ENCODE results near the gene TM7SF2. TPM values are rescaled to one million over a fixed set of nuclear protein-coding genes. Genes with fewer than 3 reads are reported as not detected.

TM7SF2 gene
- polyA plus RNA-seq, 1 donor (not counting 4 experiments of a cell fraction or from before 2014, with no cell fraction given), result 9.7 TPM

- peak overlapping the region; percentile 69 for H3K4me2 ChIP-seq (ENCODE audit: control insufficient read depth, extremely low read depth, insufficient read depth, low read depth, low read length)
- H3K27me3 ChIP-seq (ENCODE audit: control insufficient read depth, extremely low read depth, insufficient read depth, low read length), result no peaks in the 10 kb centered on the region
- dilution Hi-C loops (cut with MboI; ENCODE audit: extremely low pct_ligation_motif_present, low sequenced_read_pairs), result no loop called here
- no peak for DNase-seq (ENCODE audit: low read depth, low spot score)
- no peaks in the 10 kb centered on the region for H4K20me1 ChIP-seq (ENCODE audit: control insufficient read depth, extremely low read depth, insufficient read depth, low read length)
- H3K27ac ChIP-seq (ENCODE audit: control insufficient read depth, insufficient read depth, low read length), result no peak overlapping the region
- no peak overlapping the region for H3K4me3 ChIP-seq (ENCODE audit: control insufficient read depth in 2 of 3, extremely low read depth in 1 of 3, insufficient read depth in 2 of 3, low read depth in 1 of 3, low read length in 3 of 3)
- H3K36me3 ChIP-seq (ENCODE audit: control insufficient read depth in 2 of 2, extremely low read depth in 1 of 2, insufficient read depth in 2 of 2, low read length in 2 of 2), result peaks cover 19 to 32% of the 10 kb centered on the region in 2 experiments
- TF ChIP-seq EZH2 (IDR thresholded peaks at IDR 0.05; ENCODE audit: low read length) (no peak), CTCF (optimal IDR thresholded peaks at IDR 0.05 in 1 of 3, IDR thresholded peaks at IDR 0.05 in 1 of 3, conservative IDR thresholded peaks at IDR 0.05 in 1 of 3; ENCODE audit: extremely low read depth in 1 of 3, insufficient read depth in 2 of 3, low read length in 3 of 3) (no peak)
- no peak overlapping the region for H2AFZ ChIP-seq (ENCODE audit: control insufficient read depth, low read length)
- H3K9ac ChIP-seq (ENCODE audit: control insufficient read depth, extremely low read depth, insufficient read depth, low read length), result no peak overlapping the region
- no peak for FAIRE-seq
- H3K79me2 ChIP-seq (ENCODE audit: control insufficient read depth, insufficient read depth, low read length), result peaks cover 41% of the 10 kb centered on the region
- peaks cover 26% of the 10 kb centered on the region for H3K4me1 ChIP-seq (ENCODE audit: control insufficient read depth, extremely low read depth, insufficient read depth, low read length)
- no peaks in the 10 kb centered on the region for H3K9me3 ChIP-seq (ENCODE audit: control insufficient read depth, low read depth, low read length)
- H3K9me1 ChIP-seq (ENCODE audit: control insufficient read depth, extremely low read depth, insufficient read depth, low read length), result no peaks in the 10 kb centered on the region
Observed at GRCh38 chr11:65085446-65085845, 26.2 kb upstream of the TM7SF2 start.

- H3K4me3 ChIP-seq (ENCODE audit: control insufficient read depth in 2 of 3, extremely low read depth in 1 of 3, insufficient read depth in 2 of 3, low read depth in 1 of 3, low read length in 3 of 3), result no peak overlapping the region
- no peaks in the 10 kb centered on the region for H4K20me1 ChIP-seq (ENCODE audit: control insufficient read depth, extremely low read depth, insufficient read depth, low read length)
- no peak for FAIRE-seq
- H3K4me1 ChIP-seq (ENCODE audit: control insufficient read depth, extremely low read depth, insufficient read depth, low read length), result peaks cover 19% of the 10 kb centered on the region
- H3K36me3 ChIP-seq (ENCODE audit: control insufficient read depth in 2 of 2, extremely low read depth in 1 of 2, insufficient read depth in 2 of 2, low read length in 2 of 2), result peaks cover 19 to 28% of the 10 kb centered on the region in 2 experiments
- TF ChIP-seq CTCF (optimal IDR thresholded peaks at IDR 0.05 in 1 of 3, IDR thresholded peaks at IDR 0.05 in 1 of 3, conservative IDR thresholded peaks at IDR 0.05 in 1 of 3; ENCODE audit: extremely low read depth in 1 of 3, insufficient read depth in 2 of 3, low read length in 3 of 3), result no peak
- no peak for TF ChIP-seq EZH2 (IDR thresholded peaks at IDR 0.05; ENCODE audit: low read length)
- no peak overlapping the region for H3K27ac ChIP-seq (ENCODE audit: control insufficient read depth, insufficient read depth, low read length)
- no peaks in the 10 kb centered on the region for H3K9me1 ChIP-seq (ENCODE audit: control insufficient read depth, extremely low read depth, insufficient read depth, low read length)
- no peak overlapping the region for H2AFZ ChIP-seq (ENCODE audit: control insufficient read depth, low read length)
- dilution Hi-C loops (cut with MboI; ENCODE audit: extremely low pct_ligation_motif_present, low sequenced_read_pairs), result no loop called here
- H3K4me2 ChIP-seq (ENCODE audit: control insufficient read depth, extremely low read depth, insufficient read depth, low read depth, low read length), result no peak overlapping the region
- DNase-seq (ENCODE audit: low read depth, low spot score), result no peak
- H3K79me2 ChIP-seq (ENCODE audit: control insufficient read depth, insufficient read depth, low read length), result peaks cover 33% of the 10 kb centered on the region
- no peaks in the 10 kb centered on the region for H3K9me3 ChIP-seq (ENCODE audit: control insufficient read depth, low read depth, low read length)
- H3K27me3 ChIP-seq (ENCODE audit: control insufficient read depth, extremely low read depth, insufficient read depth, low read length), result no peaks in the 10 kb centered on the region
- H3K9ac ChIP-seq (ENCODE audit: control insufficient read depth, extremely low read depth, insufficient read depth, low read length), result no peak overlapping the region
Observed at GRCh38 chr11:65086809-65087208, 24.9 kb upstream of the TM7SF2 start.
